Lower leg skin (tissue), 3 donors: ENCODE data around the gene SLC8A2.

Source experiments
- CTCF ChIP-seq, 3 donors: fragments of 450-650 bp; IDR thresholded peaks; one replicate each; pipeline ENCODE4 v1.5.1; 2016; ENCODE audit warnings: antibody characterized with exemption in 3 of 3, mild to moderate bottlenecking in 3 of 3, moderate library complexity in 2 of 3
- POLR2A ChIP-seq, 2 donors: fragments of 450-650 bp; IDR thresholded peaks; one replicate each; pipeline ENCODE4 v1.6.1; 2016 to 2017; ENCODE audit warnings: antibody characterized with exemption in 2 of 2, mild to moderate bottlenecking in 1 of 2, moderate library complexity in 1 of 2

- no peak for TF ChIP-seq CTCF (IDR thresholded peaks at IDR 0.05)
- no peak for TF ChIP-seq POLR2A (IDR thresholded peaks at IDR 0.05)
These were observed 49.1 kb upstream of the SLC8A2 start for GRCh38 chr19:47520839-47521238.
